ENCODE measurements around the gene SCML1.

GRCh38 chrX:17697191-17697590, 40.1 kb upstream of the SCML1 start:
- TF ChIP-seq CTCF (IDR thresholded peaks at IDR 0.05) (no peak), POLR2A (IDR thresholded peaks at IDR 0.05) (no peak)
